K562 (cell line): ENCODE results near the gene MEAF6. TPM values are rescaled to one million over a fixed set of nuclear protein-coding genes. Genes with fewer than 3 reads are reported as not detected.
A peak's percentile ranks its signal among the peaks of the same experiment; 100 is the strongest.

Experiments used
- CBFB ChIP-seq: sonication (generic); formaldehyde crosslinking; IDR thresholded peaks from 2 replicates; pipeline ENCODE4 v1.4.0; 2020; ENCODE audit warnings: mild to moderate bottlenecking, missing genetic modification reagents
- CBX5 ChIP-seq: IDR thresholded peaks from 2 replicates; pipeline ENCODE4 v1.6.1; 2014; ENCODE audit warnings: low read depth, borderline replicate concordance
- CHD2 ChIP-seq: IDR thresholded peaks from 2 replicates; pipeline ENCODE4 v1.6.1; 2011; ENCODE audit warnings: low read depth, low read length
- CSDE1 ChIP-seq, 2 experiments: fragments of 450-650 bp; IDR thresholded peaks; 2 replicates each; pipeline ENCODE4 v1.6.1; 2016; ENCODE audit warnings: mild to moderate bottlenecking in 1 of 2
- CTCF ChIP-seq, 3 experiments: IDR thresholded peaks in 2 of 3; conservative IDR thresholded peaks in 1 of 3; 2 replicates each; pipeline ENCODE4 v1.5.1; 2011 to 2012; ENCODE audit warnings: low read length in 3 of 3, mild to moderate bottlenecking in 3 of 3, control low read depth in 2 of 3, improper control_type of control experiment in 1 of 3, inconsistent platforms in 1 of 3, low read depth in 1 of 3, mixed read lengths in 1 of 3, moderate library complexity in 1 of 3; ENCODE audit not compliant: insufficient read depth in 2 of 3
- DLX4 ChIP-seq: fragments of 250-450 bp; sonication (Bioruptor Pico); IDR thresholded peaks from 2 replicates; pipeline ENCODE4 v1.6.1; 2021; ENCODE audit warnings: mild to moderate bottlenecking
- E2F8 ChIP-seq: fragments of 450-650 bp; IDR thresholded peaks from 2 replicates; pipeline ENCODE4 v1.7.1; 2018; ENCODE audit warnings: mild to moderate bottlenecking, low read depth; ENCODE audit not compliant: partially characterized antibody
- KLF10 ChIP-seq: fragments of 250-450 bp; sonication (Bioruptor Pico); IDR thresholded peaks from 2 replicates; pipeline ENCODE4 v1.6.1; 2021; ENCODE audit warnings: matching md5 sums
- MEF2A ChIP-seq: IDR thresholded peaks from 2 replicates; pipeline ENCODE4 v1.6.1; 2011; ENCODE audit warnings: low read depth, mild to moderate bottlenecking, low read length, moderate library complexity; ENCODE audit not compliant: control insufficient read depth
- NFXL1 ChIP-seq: fragments of 450-650 bp; formaldehyde crosslinking; IDR thresholded peaks from 2 replicates; pipeline ENCODE4 v1.4.0; 2021; ENCODE audit warnings: mild to moderate bottlenecking
- PHB ChIP-seq: fragments of 250-450 bp; sonication (Bioruptor Pico); IDR thresholded peaks from 2 replicates; pipeline ENCODE4 v1.5.0; 2021
- POLR3A ChIP-seq: IDR thresholded peaks from 2 replicates; pipeline ENCODE4 v1.6.1; 2011; ENCODE audit warnings: borderline replicate concordance, mild to moderate bottlenecking, moderate library complexity; ENCODE audit not compliant: insufficient read length, insufficient read depth; ENCODE audit errors: extremely low read depth
- PTTG1 ChIP-seq: fragments of 450-650 bp; IDR thresholded peaks from 2 replicates; pipeline ENCODE4 v1.6.1; 2016; ENCODE audit warnings: low read depth, mild to moderate bottlenecking, missing genetic modification characterization, missing compliant biosample characterization
- RBM17 ChIP-seq: fragments of 200-400 bp; formaldehyde crosslinking; IDR thresholded peaks from 2 replicates; pipeline ENCODE4 v1.6.1; 2017; ENCODE audit warnings: low read depth, mild to moderate bottlenecking, low read length, borderline replicate concordance
- ZNF655 ChIP-seq: fragments of 250-450 bp; sonication (Bioruptor Pico); IDR thresholded peaks from 2 replicates; pipeline ENCODE4 v1.5.0; 2021
- ZSCAN29 ChIP-seq: fragments of 450-650 bp; IDR thresholded peaks from 2 replicates; pipeline ENCODE4 v1.6.1; 2017
- polyA plus RNA-seq, 8 experiments: library from polyadenylated mRNA; depleted of rRNA in 4 of 8; stranded (reverse) in 5 of 8; unstranded in 3 of 8; fragments of >200 nt; fragmentation: Nextera tagmentation in 2 of 8; fragmentation: Illumina TruSeq in 1 of 8; extraction: Ambion mirVana in 2 of 8; extraction: Trizol in 1 of 8; gene quantifications; 2 replicates each; pipeline versions ENCODE4 v1.2.1 to v1.2.3, GENCODE V29; 2011 to 2014; ENCODE audit warnings: inconsistent platforms in 1 of 8, missing spikeins in 1 of 8
- total RNA-seq, 7 experiments: library from RNA; depleted of rRNA in 6 of 7; stranded (reverse); fragments of >200 nt in 6 of 7; fragmentation: Illumina TruSeq in 2 of 7; extraction: Trizol in 2 of 7; gene quantifications; 2 replicates each; pipeline versions ENCODE4 v1.2.1 to v1.2.3, GENCODE V29; 2011 to 2021; ENCODE audit warnings: low replicate concordance in 1 of 7
- TF ChIP-seq, protein P1 (sequence below), 2 experiments: fragments of 150-350 bp in 1 of 2; IDR thresholded peaks; 2 replicates each; pipeline ENCODE4 v1.6.1; 2012 to 2016; ENCODE audit warnings: low read depth in 2 of 2, low read length in 2 of 2, mild to moderate bottlenecking in 1 of 2, moderate library complexity in 1 of 2

Gene MEAF6
- total and polyA plus RNA-seq, 9 of the 15 experiments (the other 6 are each of a cell fraction or from before 2014, with no cell fraction given): 55.0 to 151 (median 92.3) TPM

DNA sequence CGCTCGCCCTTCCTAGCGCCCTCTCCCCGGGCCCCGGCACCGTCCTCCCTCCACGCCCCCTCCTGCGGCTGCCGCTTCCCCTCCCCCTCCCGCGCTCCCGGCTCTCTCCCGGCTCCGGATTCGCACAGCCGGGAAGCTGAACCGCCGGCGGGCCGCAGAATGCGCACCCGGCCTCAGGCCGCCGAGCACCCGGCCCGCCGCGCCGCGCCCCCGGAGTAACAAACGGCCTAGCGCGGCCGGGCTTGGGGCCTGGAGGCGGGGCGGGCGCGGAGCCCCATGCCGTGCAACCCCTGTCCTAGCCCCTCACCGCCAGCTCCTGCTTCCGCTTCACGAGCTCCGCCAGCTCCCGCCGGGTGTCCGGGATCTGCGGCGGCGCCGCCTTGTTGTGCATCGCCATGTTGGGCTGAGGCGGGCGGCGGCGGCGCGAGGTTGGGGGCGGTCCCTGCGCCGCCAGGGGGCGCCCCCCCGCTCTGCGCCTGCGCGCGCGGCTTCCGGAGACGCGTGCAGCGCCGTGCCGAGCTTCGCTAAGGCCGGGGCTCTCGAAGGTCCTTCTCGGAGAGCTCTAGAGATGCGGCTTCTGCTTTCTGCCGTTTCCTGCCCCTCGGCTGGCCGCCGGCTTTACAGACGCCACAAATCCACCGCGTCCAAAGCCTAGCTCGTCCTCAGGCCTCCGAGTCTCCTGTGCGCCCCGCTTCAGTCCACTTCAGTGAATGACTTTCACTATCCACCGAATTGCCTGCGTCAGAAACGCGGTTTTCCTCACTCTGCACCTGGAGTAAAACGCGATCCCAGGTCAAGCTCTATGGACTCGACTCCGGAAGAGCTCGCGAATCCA is at the start of gene MEAF6 (continued):
- TF ChIP-seq ZNF655 (CRISPR knock-in tag): no peak
- no peak for TF ChIP-seq MEF2A
- TF ChIP-seq DLX4 (CRISPR knock-in tag): no peak
- 0 out of 2 replicates have a peak, but pooled peaks have one; percentile 68 for TF ChIP-seq CBX5
- TF ChIP-seq PTTG1 (tag): no peak
- peak; percentile 81; the same call in 1 of the 2 replicates for TF ChIP-seq ZSCAN29
- peak; percentile 67 to 88 (median 78) for TF ChIP-seq CTCF (IDR thresholded peaks at IDR 0.05 in 2 of 3, conservative IDR thresholded peaks at IDR 0.05 in 1 of 3; ENCODE audit: insufficient read depth in 2 of 3, low read depth in 1 of 3, low read length in 3 of 3)
- TF ChIP-seq CHD2: no peak
- TF ChIP-seq RBM17: no peak
- no peak for TF ChIP-seq NFXL1 (CRISPR knock-in tag)
- no peak for TF ChIP-seq POLR3A
- 0 out of 2 replicates have a peak, but pooled peaks have one; percentile 13 for TF ChIP-seq PHB
- TF ChIP-seq CBFB (CRISPR knock-in tag): no peak; the same call in 1 of the 2 replicates
- no peak for TF ChIP-seq KLF10
- no peak for TF ChIP-seq E2F8
- TF ChIP-seq, protein P1, sequence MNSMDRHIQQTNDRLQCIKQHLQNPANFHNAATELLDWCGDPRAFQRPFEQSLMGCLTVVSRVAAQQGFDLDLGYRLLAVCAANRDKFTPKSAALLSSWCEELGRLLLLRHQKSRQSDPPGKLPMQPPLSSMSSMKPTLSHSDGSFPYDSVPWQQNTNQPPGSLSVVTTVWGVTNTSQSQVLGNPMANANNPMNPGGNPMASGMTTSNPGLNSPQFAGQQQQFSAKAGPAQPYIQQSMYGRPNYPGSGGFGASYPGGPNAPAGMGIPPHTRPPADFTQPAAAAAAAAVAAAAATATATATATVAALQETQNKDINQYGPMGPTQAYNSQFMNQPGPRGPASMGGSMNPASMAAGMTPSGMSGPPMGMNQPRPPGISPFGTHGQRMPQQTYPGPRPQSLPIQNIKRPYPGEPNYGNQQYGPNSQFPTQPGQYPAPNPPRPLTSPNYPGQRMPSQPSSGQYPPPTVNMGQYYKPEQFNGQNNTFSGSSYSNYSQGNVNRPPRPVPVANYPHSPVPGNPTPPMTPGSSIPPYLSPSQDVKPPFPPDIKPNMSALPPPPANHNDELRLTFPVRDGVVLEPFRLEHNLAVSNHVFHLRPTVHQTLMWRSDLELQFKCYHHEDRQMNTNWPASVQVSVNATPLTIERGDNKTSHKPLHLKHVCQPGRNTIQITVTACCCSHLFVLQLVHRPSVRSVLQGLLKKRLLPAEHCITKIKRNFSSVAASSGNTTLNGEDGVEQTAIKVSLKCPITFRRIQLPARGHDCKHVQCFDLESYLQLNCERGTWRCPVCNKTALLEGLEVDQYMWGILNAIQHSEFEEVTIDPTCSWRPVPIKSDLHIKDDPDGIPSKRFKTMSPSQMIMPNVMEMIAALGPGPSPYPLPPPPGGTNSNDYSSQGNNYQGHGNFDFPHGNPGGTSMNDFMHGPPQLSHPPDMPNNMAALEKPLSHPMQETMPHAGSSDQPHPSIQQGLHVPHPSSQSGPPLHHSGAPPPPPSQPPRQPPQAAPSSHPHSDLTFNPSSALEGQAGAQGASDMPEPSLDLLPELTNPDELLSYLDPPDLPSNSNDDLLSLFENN (IDR thresholded peaks at IDR 0.05; ENCODE audit: low read depth in 2 of 2, low read length in 2 of 2): no peak
- TF ChIP-seq CSDE1 (IDR thresholded peaks at IDR 0.05): no peak
